WTC11 (cell line): ENCODE measurements around the gene AGPAT3.

Experiments
- ATF2 ChIP-seq: sonication (generic); formaldehyde crosslinking; IDR thresholded peaks from 2 replicates; pipeline ENCODE4 v1.8.1; 2022; ENCODE audit warnings: low read depth, missing genetic modification reagents, borderline replicate concordance
- ETV6 ChIP-seq: sonication (generic); formaldehyde crosslinking; IDR thresholded peaks from 2 replicates; pipeline ENCODE4 v1.8.1; 2022; ENCODE audit warnings: mild to moderate bottlenecking, missing genetic modification reagents
- FOXP4 ChIP-seq: sonication (generic); formaldehyde crosslinking; IDR thresholded peaks from 2 replicates; pipeline ENCODE4 v1.8.0; 2022; ENCODE audit warnings: mild to moderate bottlenecking, missing genetic modification reagents
- NFYB ChIP-seq: sonication (generic); formaldehyde crosslinking; conservative IDR thresholded peaks from 2 replicates; pipeline ENCODE4 v1.8.0; 2022; ENCODE audit warnings: low read depth, missing genetic modification reagents

- TF ChIP-seq NFYB (CRISPR knock-in tag) = no peak
- TF ChIP-seq ETV6 (CRISPR knock-in tag) = no peak
- TF ChIP-seq FOXP4 = no peak
- no peak for TF ChIP-seq ATF2 (CRISPR knock-in tag)
Measured at GRCh38 chr21:43881283-43881682, 16.3 kb downstream of the AGPAT3 start.
